ENCODE measurements around the gene WDR27. TPM values are rescaled to one million over a fixed set of nuclear protein-coding genes. Genes with fewer than 3 reads are reported as not detected.
A peak's percentile ranks its signal among the peaks of the same experiment; 100 is the strongest.
"Not testable (repeated sequence)": the region's sequence is repeated elsewhere in the genome, so short reads cannot be mapped to it uniquely, and the experiment has no call there.

WDR27 gene
- total RNA-seq, 6 donors from 2014 or later, result 20.1 to 80.7 (median 40.3) TPM

GRCh38 chr6:169620171-169621130, 81.4 kb downstream of the WDR27 start:
- no peak for TF ChIP-seq POLR2A (IDR thresholded peaks at IDR 0.05)
- Histone ChIP-seq H3K36me3 (peaks cover 0 to 13% (median 5%) of the 10 kb centered on the region in 4 donors), H3K27ac (no peak overlapping the region), H3K9me3 (no peaks in the 10 kb centered on the region), H3K27me3 (no peaks in the 10 kb centered on the region), H3K4me3 (no peak overlapping the region), H3K4me1 (no peaks in the 10 kb centered on the region)
- no peak for DNase-seq
- peak in 1 of 2 donors; percentile 45 for ATAC-seq (ENCODE audit: low FRiP score in 2 of 2)
- 78 to 82% methylated on average over 10 of the region's 10 CpGs for WGBS, 2 donors

DNA sequence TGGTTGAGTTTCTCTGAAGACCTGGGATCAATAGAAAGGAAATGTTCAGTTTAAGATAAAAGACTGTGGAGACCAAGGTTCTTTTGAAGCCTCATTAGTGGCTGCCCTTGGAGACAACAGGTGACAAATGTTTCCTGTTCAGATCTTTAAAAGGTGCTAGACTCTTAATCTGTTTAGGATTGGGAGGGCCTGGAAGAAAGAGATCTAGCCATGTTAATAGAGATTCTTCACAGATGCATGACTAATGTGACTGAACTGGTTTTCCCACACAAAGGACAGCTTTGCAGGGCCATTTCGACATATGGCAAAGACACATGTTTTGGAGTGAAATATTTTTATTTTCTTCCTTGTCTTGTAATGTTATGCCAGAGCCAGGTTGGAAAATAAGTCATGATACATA, 82.2 kb downstream of the WDR27 start:
- H3K27ac ChIP-seq, result no peak overlapping the region
- H3K9me3 ChIP-seq, result no peaks in the 10 kb centered on the region
- no peaks in the 10 kb centered on the region for H3K27me3 ChIP-seq
- ATAC-seq (ENCODE audit: low FRiP score in 2 of 2), result no peak
- TF ChIP-seq EP300 (IDR thresholded peaks at IDR 0.05), result no peak
- no peak for TF ChIP-seq POLR2AphosphoS5 (IDR thresholded peaks at IDR 0.05)
- no peak for TF ChIP-seq POLR2A (IDR thresholded peaks at IDR 0.05)
- no peak for TF ChIP-seq CTCF (IDR thresholded peaks at IDR 0.05)
- DNase-seq, result no peak
- peaks cover 0 to 5% (median 2%) of the 10 kb centered on the region in 4 donors for H3K36me3 ChIP-seq
- no peaks in the 10 kb centered on the region for H3K4me1 ChIP-seq
- H3K4me3 ChIP-seq, result no peak overlapping the region
- 81 to 95% methylated on average over 1 of the region's 1 CpG for WGBS, 2 donors

- TF ChIP-seq EP300 (IDR thresholded peaks at IDR 0.05), result no peak
- TF ChIP-seq POLR2AphosphoS5 (IDR thresholded peaks at IDR 0.05), result no peak
- TF ChIP-seq POLR2A (IDR thresholded peaks at IDR 0.05), result no peak
- TF ChIP-seq CTCF (IDR thresholded peaks at IDR 0.05), result no peak
- WGBS, 2 donors, result 84 to 88% methylated on average over 7 of the region's 7 CpGs
- H3K4me3 ChIP-seq, result no peak overlapping the region
- H3K36me3 ChIP-seq, result no peaks in the 10 kb centered on the region
- no peaks in the 10 kb centered on the region for H3K9me3 ChIP-seq
- no peak overlapping the region for H3K27ac ChIP-seq
- ATAC-seq (ENCODE audit: low FRiP score in 2 of 2), result no peak
- no peaks in the 10 kb centered on the region for H3K27me3 ChIP-seq
- no peak for DNase-seq
- H3K4me1 ChIP-seq, result no peaks in the 10 kb centered on the region
These were observed 83.0 kb downstream of the WDR27 start for GRCh38 chr6:169618526-169619490.

GRCh38 chr6:169617562-169617961, 84.3 kb downstream of the WDR27 start:
- WGBS, 2 donors, result 92 to 98% methylated on average over 7 of the region's 7 CpGs
- no peaks in the 10 kb centered on the region for H3K36me3 ChIP-seq
- no peak overlapping the region for H3K27ac ChIP-seq
- H3K4me1 ChIP-seq, result no peaks in the 10 kb centered on the region
- TF ChIP-seq CTCF (IDR thresholded peaks at IDR 0.05) (no peak), POLR2A (IDR thresholded peaks at IDR 0.05) (no peak), POLR2AphosphoS5 (IDR thresholded peaks at IDR 0.05) (no peak), EP300 (IDR thresholded peaks at IDR 0.05) (no peak)
- no peaks in the 10 kb centered on the region for H3K9me3 ChIP-seq
- ATAC-seq (ENCODE audit: low FRiP score in 2 of 2) (no peak), DNase-seq (no peak)
- H3K27me3 ChIP-seq, result no peaks in the 10 kb centered on the region
- H3K4me3 ChIP-seq, result no peak overlapping the region

- not testable (repeated sequence) for H3K27me3 ChIP-seq; H3K4me1 ChIP-seq; DNase-seq; H3K27ac ChIP-seq; H3K9me3 ChIP-seq; H3K4me3 ChIP-seq; ATAC-seq (ENCODE audit: low FRiP score in 2 of 2); H3K36me3 ChIP-seq
- WGBS, 2 donors, result 95 to 97% methylated on average over 2 of the region's 2 CpGs
These were observed 93.2 kb downstream of the WDR27 start for GRCh38 chr6:169608609-169609008.
